H1 (cell line): ENCODE results near the gene GPR65. TPM values are rescaled to one million over a fixed set of nuclear protein-coding genes. Genes with fewer than 3 reads are reported as not detected.

ENCODE experiments used
- CHD1 ChIP-seq: IDR thresholded peaks from 2 replicates; pipeline ENCODE4 v1.6.1; 2012; ENCODE audit warnings: low read depth, low read length, improper control_type of control experiment
- CHD2 ChIP-seq: IDR thresholded peaks from 2 replicates; pipeline ENCODE4 v1.6.1; 2012; ENCODE audit warnings: low read length, improper control_type of control experiment
- CHD7 ChIP-seq: fragments of 300-600 bp; sonication (generic); IDR thresholded peaks from 2 replicates; pipeline ENCODE4 v1.7.1; 2012; ENCODE audit warnings: low read length, moderate library complexity, mild to moderate bottlenecking, inconsistent platforms; ENCODE audit not compliant: insufficient replicate concordance
- GABPA ChIP-seq: IDR thresholded peaks from 2 replicates; pipeline ENCODE4 v1.6.1; 2011; ENCODE audit warnings: mild to moderate bottlenecking, low read length, moderate library complexity, borderline replicate concordance; ENCODE audit not compliant: insufficient read depth
- HDAC6 ChIP-seq: IDR thresholded peaks from one replicate; pipeline ENCODE4 v1.7.1; 2012; ENCODE audit warnings: low read depth, mild to moderate bottlenecking, inconsistent platforms, low read length, moderate library complexity
- RAD21 ChIP-seq, 2 experiments: IDR thresholded peaks in 1 of 2; conservative IDR thresholded peaks in 1 of 2; 2 replicates each; pipeline ENCODE4 v1.6.1; 2011; ENCODE audit warnings: low read depth in 2 of 2, low read length in 2 of 2, improper control_type of control experiment in 1 of 2, inconsistent platforms in 1 of 2, mild to moderate bottlenecking in 1 of 2, moderate library complexity in 1 of 2
- RNF2 ChIP-seq: fragments of 200-900, 300-1000 bp; sonication (generic); IDR thresholded peaks from 2 replicates; pipeline ENCODE4 v1.7.1; 2016; ENCODE audit warnings: borderline replicate concordance, low read depth, mild to moderate bottlenecking, antibody characterized with exemption, low read length; ENCODE audit not compliant: poor library complexity, severe bottlenecking; ENCODE audit errors: missing control alignments
- SAP30 ChIP-seq: fragments of 300-600 bp; sonication (generic); IDR thresholded peaks from 2 replicates; pipeline ENCODE4 v1.7.1; 2012; ENCODE audit warnings: low read length, moderate library complexity, mild to moderate bottlenecking, inconsistent platforms; ENCODE audit not compliant: insufficient read depth, insufficient replicate concordance
- SRF ChIP-seq: IDR thresholded peaks from 2 replicates; pipeline ENCODE4 v1.6.1; 2011; ENCODE audit warnings: mild to moderate bottlenecking, low read depth, low read length, moderate library complexity
- ZNF274 ChIP-seq: IDR thresholded peaks from 2 replicates; pipeline ENCODE4 v1.7.0; 2012; ENCODE audit warnings: low read length, borderline replicate concordance; ENCODE audit errors: extremely low read depth
- polyA plus RNA-seq, 7 experiments: library from polyadenylated mRNA; depleted of rRNA in 3 of 7; stranded (reverse) in 5 of 7; unstranded in 2 of 7; fragments of >200 nt in 5 of 7; fragments of 200-250 nt in 2 of 7; gene quantifications; 1 replicate in 5 of 7; 2 replicates in 1 of 7; 4 replicates in 1 of 7; pipeline versions ENCODE4 v1.2.1 to v1.2.3, GENCODE V29; 2011 to 2013; ENCODE audit warnings: missing spikeins in 2 of 7, mixed read lengths in 2 of 7
- total RNA-seq: library from RNA; stranded (reverse); fragmentation: NEBNext Ultra II Directional; extraction: Animal tissue kit (Norgen Biotek cat#: 25700); gene quantifications from 2 replicates; pipeline ENCODE4 v1.2.1, GENCODE V29; 2021

Gene GPR65
- total and polyA plus RNA-seq, 2 of the 8 experiments (the other 6 are each of a cell fraction or from before 2014, with no cell fraction given): not detected

- TF ChIP-seq CHD7 (no peak), HDAC6 (no peak), SRF (no peak), CHD2 (no peak), ZNF274 (no peak), RNF2 (no peak), CHD1 (no peak), RAD21 (IDR thresholded peaks at IDR 0.05 in 1 of 2, conservative IDR thresholded peaks at IDR 0.05 in 1 of 2; ENCODE audit: low read depth in 2 of 2, low read length in 2 of 2) (no peak), GABPA (no peak), SAP30 (no peak)
Observed at GRCh38 chr14:87967496-87967895, 37.4 kb upstream of the GPR65 start (continued).
